Urinary bladder (tissue), 4 donors: ENCODE results near the gene FCRLB. TPM values are rescaled to one million over a fixed set of nuclear protein-coding genes. Genes with fewer than 3 reads are reported as not detected.
"Not testable (repeated sequence)": the region's sequence is repeated elsewhere in the genome, so short reads cannot be mapped to it uniquely, and the experiment has no call there.

Source experiments
- DNase-seq: peaks from one replicate; pipeline ENCODE4 v3.0.0-alpha.2; 2015; ENCODE audit errors: extremely low spot score
- H3K27ac ChIP-seq: one replicate; pipeline ENCODE4 v1.5.1; 2013; ENCODE audit warnings: low read depth, mild to moderate bottlenecking, moderate library complexity
- H3K36me3 ChIP-seq: one replicate; pipeline ENCODE4 v1.6.1; 2013; ENCODE audit warnings: mild to moderate bottlenecking, moderate library complexity; ENCODE audit not compliant: insufficient read depth
- H3K4me1 ChIP-seq: one replicate; pipeline ENCODE4 v1.6.1; 2013; ENCODE audit warnings: mild to moderate bottlenecking, moderate library complexity; ENCODE audit not compliant: insufficient read depth
- H3K4me3 ChIP-seq: one replicate; pipeline ENCODE4 v1.5.1; 2013; ENCODE audit warnings: low read depth, low read length
- WGBS: extraction: QIAGEN DNeasy Blood & Tissue Kit; methylation state at CpG from one replicate; pipeline ENCODE4 v1.1.7; 2013; 5-methylcytosine and 5-hydroxymethylcytosine counted together
- polyA plus RNA-seq: library from polyadenylated mRNA; stranded (reverse); fragments of 200-250 nt; gene quantifications from one replicate; pipeline ENCODE4 v1.2.3, GENCODE V29; 2013
- total RNA-seq: library from RNA; depleted of rRNA; stranded (reverse); fragments of >200 nt; gene quantifications from one replicate; pipeline ENCODE4 v1.2.3, GENCODE V29; 2014
- donor health status: healthy with polysubstance abuse.
- donor health status: healthy.

The FCRLB gene
- total and polyA plus RNA-seq, 2 donors, result 1.1 to 3.6 TPM

GRCh38 chr1:161739865-161740566 is 18.7 kb downstream of the FCRLB start:
- Histone ChIP-seq H3K36me3 (no peaks in the 10 kb centered on the region), H3K4me1 (no peaks in the 10 kb centered on the region), H3K27ac (no peak overlapping the region), H3K4me3 (no peak overlapping the region)
- no peak for DNase-seq
- WGBS, result 61% methylated on average over 8 of the region's 8 CpGs

- 85% methylated on average over 6 of the region's 6 CpGs for WGBS
- no peak overlapping the region for H3K27ac ChIP-seq
- H3K4me3 ChIP-seq, result no peak overlapping the region
- no peaks in the 10 kb centered on the region for H3K4me1 ChIP-seq
- DNase-seq, result no peak
- no peaks in the 10 kb centered on the region for H3K36me3 ChIP-seq
These were observed 19.6 kb downstream of the FCRLB start for GRCh38 chr1:161740921-161741320.

- DNase-seq, result no peak
- WGBS, result 75% methylated on average over 9 of the region's 9 CpGs
- H3K27ac ChIP-seq, result no peak overlapping the region
- no peak overlapping the region for H3K4me3 ChIP-seq
- H3K36me3 ChIP-seq, result no peaks in the 10 kb centered on the region
- H3K4me1 ChIP-seq, result no peaks in the 10 kb centered on the region
These were observed 21.9 kb downstream of the FCRLB start for GRCh38 chr1:161743231-161743630.

- Histone ChIP-seq H3K4me3 (no peak overlapping the region), H3K36me3 (no peaks in the 10 kb centered on the region), H3K4me1 (no peaks in the 10 kb centered on the region), H3K27ac (no peak overlapping the region)
- no peak for DNase-seq
- whole genome bisulfite sequencing, result 53% methylated on average over 6 of the region's 6 CpGs
These were observed 26.5 kb downstream of the FCRLB start for GRCh38 chr1:161747801-161748200.

GRCh38 chr1:161749509-161750407 is 28.4 kb downstream of the FCRLB start, which contains the start of gene DUSP12:
DUSP12 (plus strand) TSS chr1:161749786; CDS start chr1:161749802, 16 bp downstream.
- H3K27ac ChIP-seq, result peak within 1 kb of the TSS; percentile 77
- WGBS, result under 1% methylated on average over 65 of the region's 65 CpGs

GRCh38 chr1:161763522-161764098 is 42.3 kb downstream of the FCRLB start:
- no peak overlapping the region for H3K27ac ChIP-seq
- no peak for DNase-seq
- no peaks in the 10 kb centered on the region for H3K36me3 ChIP-seq
- H3K4me3 ChIP-seq, result no peak overlapping the region
- no peaks in the 10 kb centered on the region for H3K4me1 ChIP-seq
- 75% methylated on average over 7 of the region's 7 CpGs for WGBS

More at GRCh38 chr1:161749509-161750407, 28.4 kb downstream of the FCRLB start, which contains the start of gene DUSP12:
- peak; percentile 86 for DNase-seq
- Histone ChIP-seq H3K4me3 (peak within 1 kb of the TSS; percentile 81), H3K36me3 (no peaks in the 10 kb centered on the region), H3K4me1 (no peaks in the 10 kb centered on the region)

- Histone ChIP-seq H3K4me3 (peak within 1 kb of the TSS; percentile 65), H3K4me1 (no peaks in the 10 kb centered on the region), H3K36me3 (no peaks in the 10 kb centered on the region), H3K27ac (peak within 1 kb of the TSS; percentile 38)
- peak; percentile 94 for DNase-seq
- under 1% methylated on average over 35 of the region's 35 CpGs for WGBS
These were observed 45.0 kb downstream of the FCRLB start, which contains the start of gene ATF6 for GRCh38 chr1:161766102-161766981. ATF6 (plus strand) TSS chr1:161766320; CDS start chr1:161766361, 41 bp downstream.

- Histone ChIP-seq H3K4me1 (no peaks in the 10 kb centered on the region), H3K27ac (no peak overlapping the region), H3K36me3 (no peaks in the 10 kb centered on the region), H3K4me3 (no peak overlapping the region)
- WGBS, result 94% methylated on average over 5 of the region's 5 CpGs
- no peak for DNase-seq
These were observed 47.1 kb downstream of the FCRLB start for GRCh38 chr1:161768461-161768860.

- no peak for DNase-seq
- H3K4me1 ChIP-seq, result no peaks in the 10 kb centered on the region
- H3K27ac ChIP-seq, result no peak overlapping the region
- no peaks in the 10 kb centered on the region for H3K36me3 ChIP-seq
- H3K4me3 ChIP-seq, result no peak overlapping the region
These were observed 47.8 kb downstream of the FCRLB start for GRCh38 chr1:161768986-161769672.

- not testable (repeated sequence) for H3K27ac ChIP-seq, H3K4me1 ChIP-seq, DNase-seq, H3K4me3 ChIP-seq, H3K36me3 ChIP-seq
- 88% methylated on average over 5 of the region's 5 CpGs for WGBS
These were observed 48.3 kb downstream of the FCRLB start for GRCh38 chr1:161769673-161770045.

- no peaks in the 10 kb centered on the region for H3K36me3 ChIP-seq
- no peak overlapping the region for H3K4me3 ChIP-seq
- 97% methylated on average over 3 of the region's 3 CpGs for WGBS
- H3K4me1 ChIP-seq, result no peaks in the 10 kb centered on the region
- H3K27ac ChIP-seq, result no peak overlapping the region
- DNase-seq, result no peak
These were observed 48.9 kb downstream of the FCRLB start for GRCh38 chr1:161770250-161770649.

- H3K27ac ChIP-seq, result no peak overlapping the region
- H3K4me1 ChIP-seq, result no peaks in the 10 kb centered on the region
These were observed 49.8 kb downstream of the FCRLB start for GRCh38 chr1:161771161-161771560.

More at GRCh38 chr1:161771161-161771560, 49.8 kb downstream of the FCRLB start:
- Histone ChIP-seq H3K36me3 (no peaks in the 10 kb centered on the region), H3K4me3 (no peak overlapping the region)
- WGBS, result 77% methylated on average over 5 of the region's 5 CpGs
- DNase-seq, result no peak
